Endothelial cell of umbilical vein (primary cell): Measurements from ENCODE around the gene AEBP1. TPM values are rescaled to one million over a fixed set of nuclear protein-coding genes. Genes with fewer than 3 reads are reported as not detected.

Experiments used
- BruUV-seq: library from RNA; stranded (reverse); fragments of 400-500 nt; replicated peaks from 2 replicates; lab custom pipeline; 2021; lab: Mats Ljungman, UMichigan
- CTCF ChIA-PET: fragments of 300-600, 350-600 bp; sonication (Branson Sonifier 250); formaldehyde crosslinking; loops from one replicate; lab custom pipeline; 2021; ENCODE audit warnings: antibody characterized with exemption, inconsistent platforms; lab: Charles Lee
- POLR2A ChIA-PET: fragments of 300-600, 350-600 bp; sonication (Branson Sonifier 250); formaldehyde crosslinking; loops from one replicate; lab custom pipeline; 2021; ENCODE audit warnings: antibody characterized with exemption, inconsistent platforms; lab: Charles Lee
- DNase-seq: peaks from one replicate; pipeline ENCODE4 v3.0.0-alpha.2; 2011; ENCODE audit warnings: low read depth, low spot score
- FAIRE-seq: peaks from 2 replicates; lab custom pipeline; 2011; peaks lifted over from hg19 to GRCh38; lab: Jason Lieb, UNC
- H2AFZ ChIP-seq: 2 replicates; pipeline ENCODE4 v1.6.0; 2012; ENCODE audit warnings: low read depth, low read length, control low read depth, inconsistent platforms
- H3K27ac ChIP-seq: 2 replicates; pipeline ENCODE4 v1.5.1; 2011; ENCODE audit warnings: low read depth, mild to moderate bottlenecking, control low read depth, low read length, moderate library complexity; ENCODE audit not compliant: insufficient read depth
- H3K27me3 ChIP-seq, 2 experiments: 2 replicates each; pipeline versions ENCODE4 v1.6.0 to v1.6.1; 2011; ENCODE audit warnings: low read length in 2 of 2, mixed read lengths in 1 of 2; ENCODE audit not compliant: control insufficient read depth in 2 of 2, insufficient read depth in 2 of 2
- H3K36me3 ChIP-seq, 2 experiments: 2 replicates in 1 of 2; 3 replicates in 1 of 2; pipeline ENCODE4 v1.5.1; 2011; ENCODE audit warnings: low read length in 2 of 2, mild to moderate bottlenecking in 1 of 2, moderate library complexity in 1 of 2; ENCODE audit not compliant: control insufficient read depth in 2 of 2, insufficient read depth in 2 of 2; ENCODE audit errors: extremely low read depth in 1 of 2
- H3K4me1 ChIP-seq: 3 replicates; pipeline ENCODE4 v1.5.1; 2011; ENCODE audit warnings: mild to moderate bottlenecking, low read length; ENCODE audit not compliant: control insufficient read depth, insufficient read depth; ENCODE audit errors: extremely low read depth
- H3K4me2 ChIP-seq: 2 replicates; pipeline ENCODE4 v1.6.1; 2011; ENCODE audit warnings: low read length, control low read depth, mixed read lengths; ENCODE audit not compliant: insufficient read depth
- H3K4me3 ChIP-seq, 3 experiments: fragments of 200-600 bp in 1 of 3; sonication (generic), shearing (Covaris generic) in 1 of 3; replicated peaks in 1 of 3; 2 replicates each; pipeline ENCODE4 v1.5.1; 2011 to 2016; ENCODE audit warnings: control low read depth in 3 of 3, low read length in 3 of 3, mild to moderate bottlenecking in 2 of 3, inconsistent platforms in 1 of 3, low read depth in 1 of 3, moderate library complexity in 1 of 3; ENCODE audit not compliant: insufficient read depth in 1 of 3
- H3K79me2 ChIP-seq: 2 replicates; pipeline ENCODE4 v1.6.0; 2012; ENCODE audit warnings: low read length, inconsistent platforms; ENCODE audit not compliant: control insufficient read depth, insufficient read depth
- H3K9ac ChIP-seq: replicated peaks from 2 replicates; pipeline ENCODE3; 2011; ENCODE audit warnings: low read length, control low read depth; ENCODE audit not compliant: insufficient read depth; ENCODE audit errors: extremely low read depth
- H3K9me1 ChIP-seq: replicated peaks from 3 replicates; pipeline ENCODE4 v1.6.0; 2011; ENCODE audit warnings: mild to moderate bottlenecking, low read length; ENCODE audit not compliant: control insufficient read depth, insufficient read depth; ENCODE audit errors: extremely low read depth
- H3K9me3 ChIP-seq: replicated peaks from 2 replicates; pipeline ENCODE4 v1.5.1; 2012; ENCODE audit warnings: low read length, inconsistent platforms; ENCODE audit not compliant: control insufficient read depth, insufficient read depth
- H4K20me1 ChIP-seq: replicated peaks from 2 replicates; pipeline ENCODE3; 2011; ENCODE audit warnings: mild to moderate bottlenecking, low read length; ENCODE audit not compliant: control insufficient read depth, insufficient read depth; ENCODE audit errors: extremely low read depth
- EZH2 ChIP-seq: IDR thresholded peaks from 2 replicates; pipeline ENCODE4 v1.6.1; 2012; ENCODE audit warnings: borderline replicate concordance, low read depth, mild to moderate bottlenecking, moderate library complexity, low read length, inconsistent platforms; ENCODE audit not compliant: severe bottlenecking
- FOS ChIP-seq: IDR thresholded peaks from 2 replicates; pipeline ENCODE4 v1.6.1; 2011; ENCODE audit warnings: mild to moderate bottlenecking, low read length, moderate library complexity, borderline replicate concordance; ENCODE audit not compliant: insufficient read depth
- GATA2 ChIP-seq: IDR thresholded peaks from 2 replicates; pipeline ENCODE4 v1.7.0; 2011; ENCODE audit warnings: low read depth, mild to moderate bottlenecking, moderate library complexity, mixed read lengths, low read length; ENCODE audit not compliant: insufficient read length, insufficient read depth
- JUN ChIP-seq: IDR thresholded peaks from 2 replicates; pipeline ENCODE4 v1.6.1; 2011; ENCODE audit warnings: borderline replicate concordance, low read depth; ENCODE audit not compliant: insufficient read length, insufficient read depth
- MYC ChIP-seq: IDR thresholded peaks from one replicate; pipeline ENCODE4 v1.6.1; 2011; ENCODE audit warnings: mild to moderate bottlenecking, low read depth, low read length
- POLR2A ChIP-seq: IDR thresholded peaks from 2 replicates; pipeline ENCODE4 v1.6.1; 2012; ENCODE audit warnings: low read depth, mild to moderate bottlenecking, control low read depth, low read length
- POLR2AphosphoS5 ChIP-seq: IDR thresholded peaks from 2 replicates; pipeline ENCODE4 v1.6.1; 2012; ENCODE audit warnings: low read depth, mild to moderate bottlenecking, control low read depth, low read length, moderate library complexity; ENCODE audit not compliant: insufficient read depth
- dilution Hi-C: fragments of 300-500 bp; cut with MboI; formaldehyde crosslinking; loops from one replicate; pipeline ENCODE4 v1.15.0; 2019; ENCODE audit warnings: low sequenced_read_pairs; ENCODE audit not compliant: extremely low pct_ligation_motif_present
- intact Hi-C: fragments of 100-400 bp; cut with micrococcal nuclease; formaldehyde crosslinking; loops from one replicate; pipeline ENCODE4 v1.10.0; 2022
- polyA plus RNA-seq, 4 experiments: library from polyadenylated mRNA; depleted of rRNA in 3 of 4; stranded (reverse) in 3 of 4; unstranded in 1 of 4; fragments of >200 nt; gene quantifications; 2 replicates each; pipeline versions ENCODE4 v1.2.1 to v1.2.3, GENCODE V29; 2011 to 2012; ENCODE audit warnings: missing spikeins in 1 of 4
- total RNA-seq: library from RNA; stranded (reverse); gene quantifications from 2 replicates; pipeline ENCODE4 v1.2.3, GENCODE V29; 2021
- TF ChIP-seq, protein P1 (sequence below), 2 donors: IDR thresholded peaks; 1 replicate in 1 of 2; 2 replicates in 1 of 2; pipeline ENCODE4 v1.5.1; 2011; ENCODE audit warnings: low read length in 2 of 2, mild to moderate bottlenecking in 2 of 2, moderate library complexity in 2 of 2, control low read depth in 1 of 2, inconsistent platforms in 1 of 2, low read depth in 1 of 2; ENCODE audit not compliant: insufficient read depth in 1 of 2; ENCODE audit errors: extremely low read depth in 1 of 2

The AEBP1 gene
- total and polyA plus RNA-seq, 2 donors (not counting 3 experiments of a cell fraction or from before 2014, with no cell fraction given): 20.6 to 48.0 TPM

DNA sequence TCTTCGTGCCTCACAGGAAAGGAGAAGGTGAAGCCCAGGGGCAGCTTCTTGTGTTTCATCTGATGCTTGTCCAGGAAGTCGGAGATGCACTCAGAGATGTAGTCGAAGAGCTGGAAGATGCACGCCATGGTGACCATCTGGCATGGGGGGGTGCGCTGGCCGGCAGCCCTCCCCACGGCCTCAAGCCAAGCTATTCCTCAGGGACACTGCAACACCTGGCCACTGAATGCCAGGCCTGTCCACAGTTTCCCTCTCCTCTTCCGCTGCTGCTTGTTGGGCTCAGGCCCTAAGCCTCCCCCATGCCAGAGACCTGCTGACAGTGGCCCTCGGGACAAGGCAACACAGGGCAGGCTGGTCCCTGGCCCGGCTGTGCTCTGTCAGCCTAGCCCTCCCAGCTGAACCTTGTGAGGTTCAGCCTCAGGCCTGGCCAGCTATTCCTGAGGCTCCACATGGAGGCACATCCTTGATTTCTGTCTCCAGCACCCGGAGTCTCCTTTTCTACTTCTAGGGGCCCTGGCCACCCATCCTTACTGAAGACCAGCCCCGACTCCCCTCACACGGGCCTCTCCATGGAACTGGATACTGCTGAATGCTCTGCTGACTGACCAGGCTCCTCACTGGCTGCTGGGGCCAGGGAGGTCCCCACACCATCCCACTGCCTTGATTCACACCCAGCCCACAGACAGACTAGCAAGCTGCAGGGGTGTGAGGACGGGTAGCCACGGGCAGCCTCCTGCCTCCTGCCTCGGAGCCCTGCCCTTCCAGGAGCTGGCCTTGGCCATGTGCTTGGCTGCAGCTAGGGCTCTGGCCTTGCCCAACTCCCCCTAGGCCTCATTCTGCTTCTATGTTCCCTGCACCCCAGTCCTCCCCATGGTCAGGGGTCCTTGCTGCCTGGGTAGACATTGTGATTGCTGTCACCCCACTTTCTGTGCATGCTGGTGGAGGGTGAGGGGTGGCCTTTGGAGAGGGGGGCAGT is 47.1 kb downstream of the AEBP1 start:
- no peaks in the 10 kb centered on the region for H3K36me3 ChIP-seq
- H2AFZ ChIP-seq: no peak overlapping the region
- no peak for FAIRE-seq
- TF ChIP-seq POLR2A (no peak), GATA2 (no peak), JUN (no peak), EZH2 (no peak), MYC (no peak), FOS (no peak), POLR2AphosphoS5 (no peak)
- TF ChIP-seq, protein P1, sequence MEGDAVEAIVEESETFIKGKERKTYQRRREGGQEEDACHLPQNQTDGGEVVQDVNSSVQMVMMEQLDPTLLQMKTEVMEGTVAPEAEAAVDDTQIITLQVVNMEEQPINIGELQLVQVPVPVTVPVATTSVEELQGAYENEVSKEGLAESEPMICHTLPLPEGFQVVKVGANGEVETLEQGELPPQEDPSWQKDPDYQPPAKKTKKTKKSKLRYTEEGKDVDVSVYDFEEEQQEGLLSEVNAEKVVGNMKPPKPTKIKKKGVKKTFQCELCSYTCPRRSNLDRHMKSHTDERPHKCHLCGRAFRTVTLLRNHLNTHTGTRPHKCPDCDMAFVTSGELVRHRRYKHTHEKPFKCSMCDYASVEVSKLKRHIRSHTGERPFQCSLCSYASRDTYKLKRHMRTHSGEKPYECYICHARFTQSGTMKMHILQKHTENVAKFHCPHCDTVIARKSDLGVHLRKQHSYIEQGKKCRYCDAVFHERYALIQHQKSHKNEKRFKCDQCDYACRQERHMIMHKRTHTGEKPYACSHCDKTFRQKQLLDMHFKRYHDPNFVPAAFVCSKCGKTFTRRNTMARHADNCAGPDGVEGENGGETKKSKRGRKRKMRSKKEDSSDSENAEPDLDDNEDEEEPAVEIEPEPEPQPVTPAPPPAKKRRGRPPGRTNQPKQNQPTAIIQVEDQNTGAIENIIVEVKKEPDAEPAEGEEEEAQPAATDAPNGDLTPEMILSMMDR (IDR thresholded peaks at IDR 0.05; ENCODE audit: extremely low read depth in 1 of 2, insufficient read depth in 1 of 2, low read depth in 1 of 2, low read length in 2 of 2): no peak
- H3K9ac ChIP-seq: no peak overlapping the region
- no peaks in the 10 kb centered on the region for H4K20me1 ChIP-seq
- no peak overlapping the region for H3K27ac ChIP-seq
- H3K9me1 ChIP-seq: no peaks in the 10 kb centered on the region
- no peaks in the 10 kb centered on the region for H3K4me1 ChIP-seq
- H3K4me2 ChIP-seq: no peak overlapping the region
- H3K79me2 ChIP-seq: no peaks in the 10 kb centered on the region
- H3K27me3 ChIP-seq: peaks cover 14% of the 10 kb centered on the region in 2 experiments
- ChIA-PET POLR2A (no interaction called here), CTCF (interaction anchor here (1.1 to 1.7 kb wide), 2 partner anchors 12 to 28 kb away, joined by 3 to 5 read pairs; partner anchors contain the start of gene POLD2)
- no peak for DNase-seq
- BruUV-seq: no TSS peak
- no peak overlapping the region for H3K4me3 ChIP-seq
- intact Hi-C loops: no loop called here
- no peaks in the 10 kb centered on the region for H3K9me3 ChIP-seq
- dilution Hi-C loops: no loop called here
